HL-60 (cell line): ENCODE data around the gene CNTN5.

Experiments
- DNase-seq, 2 experiments: peaks; one replicate each; pipeline ENCODE4 v3.0.0-alpha.2; 2010 to 2020; ENCODE audit warnings: low read depth in 1 of 2, low spot score in 1 of 2
- H3K27ac ChIP-seq: fragments of 250-450 bp; sonication (Bioruptor Pico); replicated peaks from 2 replicates; pipeline ENCODE4 v1.5.1; 2020; ENCODE audit warnings: mild to moderate bottlenecking, moderate library complexity
- H3K27me3 ChIP-seq: fragments of 250-450 bp; sonication (Bioruptor Pico); 2 replicates; pipeline ENCODE4 v1.5.1; 2021; ENCODE audit warnings: mild to moderate bottlenecking, moderate library complexity; ENCODE audit not compliant: insufficient read depth, poor library complexity, severe bottlenecking
- H3K4me3 ChIP-seq: replicated peaks from 2 replicates; pipeline ENCODE4 v1.5.1; 2011; ENCODE audit warnings: mild to moderate bottlenecking, control low read depth, low read length; ENCODE audit not compliant: insufficient read depth
- GABPA ChIP-seq: IDR thresholded peaks from 2 replicates; pipeline ENCODE4 v1.6.1; 2012; ENCODE audit warnings: low read depth
- POLR2AphosphoS5 ChIP-seq: IDR thresholded peaks from 2 replicates; pipeline ENCODE4 v1.6.1; 2012; ENCODE audit warnings: low read depth
- SPI1 ChIP-seq: IDR thresholded peaks from 2 replicates; pipeline ENCODE4 v1.6.1; 2012; ENCODE audit warnings: low read depth, mild to moderate bottlenecking, borderline replicate concordance
- TF ChIP-seq, protein P1 (sequence below): IDR thresholded peaks from one replicate; pipeline ENCODE4 v1.5.1; 2011; ENCODE audit warnings: low read length, control low read depth, inconsistent platforms; ENCODE audit not compliant: insufficient read depth
- TF ChIP-seq, protein P2 (sequence below): IDR thresholded peaks from 2 replicates; pipeline ENCODE4 v1.6.1; 2012; ENCODE audit warnings: low read depth; ENCODE audit not compliant: insufficient replicate concordance

The CNTN5 gene

DNA sequence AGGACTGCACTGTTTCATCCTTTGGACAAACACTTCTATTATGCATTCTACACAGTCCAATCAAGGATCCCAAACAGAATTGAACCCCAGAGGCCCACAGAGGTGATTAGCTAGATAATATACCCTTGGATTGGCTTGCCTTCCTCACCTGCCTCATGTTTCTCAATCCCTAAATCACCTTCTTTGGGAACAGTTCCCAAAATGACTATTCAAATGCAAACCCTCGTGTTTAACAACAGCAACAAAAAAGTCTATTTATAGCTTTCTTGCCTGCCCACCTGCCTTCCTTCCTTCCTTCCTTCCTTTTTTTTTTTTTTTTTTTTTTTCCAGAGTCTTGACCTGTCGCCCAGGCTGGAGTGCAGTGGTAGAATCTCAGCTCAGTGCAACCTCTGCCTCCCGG is 180.0 kb downstream of the CNTN5 start:
- TF ChIP-seq, protein P1, sequence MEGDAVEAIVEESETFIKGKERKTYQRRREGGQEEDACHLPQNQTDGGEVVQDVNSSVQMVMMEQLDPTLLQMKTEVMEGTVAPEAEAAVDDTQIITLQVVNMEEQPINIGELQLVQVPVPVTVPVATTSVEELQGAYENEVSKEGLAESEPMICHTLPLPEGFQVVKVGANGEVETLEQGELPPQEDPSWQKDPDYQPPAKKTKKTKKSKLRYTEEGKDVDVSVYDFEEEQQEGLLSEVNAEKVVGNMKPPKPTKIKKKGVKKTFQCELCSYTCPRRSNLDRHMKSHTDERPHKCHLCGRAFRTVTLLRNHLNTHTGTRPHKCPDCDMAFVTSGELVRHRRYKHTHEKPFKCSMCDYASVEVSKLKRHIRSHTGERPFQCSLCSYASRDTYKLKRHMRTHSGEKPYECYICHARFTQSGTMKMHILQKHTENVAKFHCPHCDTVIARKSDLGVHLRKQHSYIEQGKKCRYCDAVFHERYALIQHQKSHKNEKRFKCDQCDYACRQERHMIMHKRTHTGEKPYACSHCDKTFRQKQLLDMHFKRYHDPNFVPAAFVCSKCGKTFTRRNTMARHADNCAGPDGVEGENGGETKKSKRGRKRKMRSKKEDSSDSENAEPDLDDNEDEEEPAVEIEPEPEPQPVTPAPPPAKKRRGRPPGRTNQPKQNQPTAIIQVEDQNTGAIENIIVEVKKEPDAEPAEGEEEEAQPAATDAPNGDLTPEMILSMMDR, result no peak
- no peak overlapping the region for H3K4me3 ChIP-seq
- H3K27ac ChIP-seq, result no peak overlapping the region
- no peak for DNase-seq
- H3K27me3 ChIP-seq, result no peaks in the 10 kb centered on the region

DNA sequence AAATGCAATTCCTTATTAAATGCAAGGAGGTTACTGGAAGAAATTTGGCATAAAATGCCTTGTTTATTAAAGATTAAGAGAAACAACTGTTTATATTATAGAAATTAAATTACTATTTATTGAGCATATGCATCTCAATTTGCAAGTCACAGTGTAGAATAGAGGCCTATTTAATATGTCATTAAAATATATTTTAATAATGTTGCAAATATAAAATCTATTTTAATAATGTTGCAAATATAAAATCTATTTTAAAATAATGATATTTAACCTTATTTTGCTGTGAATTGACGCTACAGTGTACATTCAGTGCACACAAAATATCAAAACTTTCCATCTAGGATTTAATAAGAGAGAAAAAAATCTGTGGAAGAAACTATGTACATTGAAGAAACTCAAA is 188.1 kb downstream of the CNTN5 start:
- Histone ChIP-seq H3K27ac (no peak overlapping the region), H3K4me3 (no peak overlapping the region), H3K27me3 (no peaks in the 10 kb centered on the region)
- DNase-seq, result no peak
- TF ChIP-seq POLR2AphosphoS5 (no peak), SPI1 (no peak), GABPA (no peak)
- TF ChIP-seq, protein P2, sequence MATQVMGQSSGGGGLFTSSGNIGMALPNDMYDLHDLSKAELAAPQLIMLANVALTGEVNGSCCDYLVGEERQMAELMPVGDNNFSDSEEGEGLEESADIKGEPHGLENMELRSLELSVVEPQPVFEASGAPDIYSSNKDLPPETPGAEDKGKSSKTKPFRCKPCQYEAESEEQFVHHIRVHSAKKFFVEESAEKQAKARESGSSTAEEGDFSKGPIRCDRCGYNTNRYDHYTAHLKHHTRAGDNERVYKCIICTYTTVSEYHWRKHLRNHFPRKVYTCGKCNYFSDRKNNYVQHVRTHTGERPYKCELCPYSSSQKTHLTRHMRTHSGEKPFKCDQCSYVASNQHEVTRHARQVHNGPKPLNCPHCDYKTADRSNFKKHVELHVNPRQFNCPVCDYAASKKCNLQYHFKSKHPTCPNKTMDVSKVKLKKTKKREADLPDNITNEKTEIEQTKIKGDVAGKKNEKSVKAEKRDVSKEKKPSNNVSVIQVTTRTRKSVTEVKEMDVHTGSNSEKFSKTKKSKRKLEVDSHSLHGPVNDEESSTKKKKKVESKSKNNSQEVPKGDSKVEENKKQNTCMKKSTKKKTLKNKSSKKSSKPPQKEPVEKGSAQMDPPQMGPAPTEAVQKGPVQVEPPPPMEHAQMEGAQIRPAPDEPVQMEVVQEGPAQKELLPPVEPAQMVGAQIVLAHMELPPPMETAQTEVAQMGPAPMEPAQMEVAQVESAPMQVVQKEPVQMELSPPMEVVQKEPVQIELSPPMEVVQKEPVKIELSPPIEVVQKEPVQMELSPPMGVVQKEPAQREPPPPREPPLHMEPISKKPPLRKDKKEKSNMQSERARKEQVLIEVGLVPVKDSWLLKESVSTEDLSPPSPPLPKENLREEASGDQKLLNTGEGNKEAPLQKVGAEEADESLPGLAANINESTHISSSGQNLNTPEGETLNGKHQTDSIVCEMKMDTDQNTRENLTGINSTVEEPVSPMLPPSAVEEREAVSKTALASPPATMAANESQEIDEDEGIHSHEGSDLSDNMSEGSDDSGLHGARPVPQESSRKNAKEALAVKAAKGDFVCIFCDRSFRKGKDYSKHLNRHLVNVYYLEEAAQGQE, result no peak
- TF ChIP-seq, protein P1, result no peak

DNA sequence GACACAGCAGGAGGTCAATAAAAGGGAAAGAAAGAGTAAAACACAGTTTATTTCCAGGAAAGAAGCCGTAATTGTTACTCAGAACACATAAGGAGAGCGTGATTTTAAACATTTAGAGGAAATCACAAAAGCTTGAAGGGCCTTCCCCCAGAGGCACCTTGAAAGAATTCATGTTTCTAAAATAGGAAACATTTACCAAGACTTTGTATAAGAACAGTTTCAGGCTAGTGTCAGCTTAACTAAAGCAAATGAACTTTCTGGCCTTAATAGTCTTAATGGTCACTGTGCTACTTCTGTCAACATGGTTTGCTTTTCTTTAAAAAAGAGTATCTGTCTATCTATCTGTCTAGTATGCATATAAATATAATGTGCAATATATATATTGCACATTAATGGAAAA is 208.8 kb downstream of the CNTN5 start:
- DNase-seq, result no peak
- H3K27ac ChIP-seq, result no peak overlapping the region
- no peak overlapping the region for H3K4me3 ChIP-seq
- TF ChIP-seq GABPA (no peak), SPI1 (no peak)
- H3K27me3 ChIP-seq, result no peaks in the 10 kb centered on the region

DNA sequence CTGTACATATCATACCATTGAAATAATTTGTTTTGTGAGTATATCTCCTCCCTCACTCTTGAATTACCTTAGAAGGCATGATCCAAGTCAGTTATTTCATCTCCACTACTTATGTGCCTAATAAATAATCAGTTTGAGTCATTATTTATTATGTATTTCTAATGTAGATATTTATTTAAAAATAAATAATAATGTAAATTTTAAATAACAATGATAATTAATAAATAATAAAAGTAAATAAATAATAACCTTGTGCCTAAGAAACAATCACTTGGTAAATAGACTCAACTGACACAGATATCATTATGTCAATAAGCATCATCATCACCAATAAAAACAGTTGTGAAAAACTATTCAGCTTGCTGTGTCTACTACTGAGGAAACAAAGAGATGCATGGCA is 213.8 kb downstream of the CNTN5 start:
- TF ChIP-seq, protein P1, result no peak
- TF ChIP-seq SPI1, result no peak
- TF ChIP-seq, protein P2, result no peak
- TF ChIP-seq POLR2AphosphoS5, result no peak
- no peak for TF ChIP-seq GABPA
- no peaks in the 10 kb centered on the region for H3K27me3 ChIP-seq
- no peak overlapping the region for H3K4me3 ChIP-seq
- H3K27ac ChIP-seq, result no peak overlapping the region
- DNase-seq, result no peak
